Measurements from ENCODE around the gene ITGB3.

The ITGB3 gene

DNA sequence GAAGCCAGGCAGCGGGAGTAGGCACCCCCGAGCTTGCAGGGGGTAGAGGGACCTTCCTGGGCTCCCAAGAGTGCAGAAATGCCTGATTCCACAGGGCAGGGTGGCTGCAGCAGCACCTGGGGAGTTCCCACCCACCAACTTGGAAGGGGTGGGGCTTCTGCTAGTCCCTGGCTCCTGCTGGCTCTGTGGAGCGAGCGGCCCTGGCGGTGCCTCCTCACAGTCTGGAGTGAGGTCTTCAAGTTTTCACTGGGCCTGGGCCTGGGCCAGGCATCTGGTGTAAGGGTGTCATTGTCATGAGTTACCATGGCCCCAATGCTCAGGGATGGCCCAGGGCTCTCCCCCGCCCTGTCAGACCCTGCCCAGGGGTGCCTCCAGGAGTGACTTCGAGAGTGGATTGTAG lies 15.8 kb upstream of the ITGB3 start:
- TF ChIP-seq POLR2AphosphoS5 (IDR thresholded peaks at IDR 0.05; ENCODE audit: low read depth, low read length) (no peak), TAF1 (IDR thresholded peaks at IDR 0.05; ENCODE audit: borderline replicate concordance, low read depth, low read length) (no peak), POLR2A (IDR thresholded peaks at IDR 0.05; ENCODE audit: low read depth, low read length) (no peak)
- FAIRE-seq (no peak), DNase-seq (ENCODE audit: insufficient read length) (no peak)

DNA sequence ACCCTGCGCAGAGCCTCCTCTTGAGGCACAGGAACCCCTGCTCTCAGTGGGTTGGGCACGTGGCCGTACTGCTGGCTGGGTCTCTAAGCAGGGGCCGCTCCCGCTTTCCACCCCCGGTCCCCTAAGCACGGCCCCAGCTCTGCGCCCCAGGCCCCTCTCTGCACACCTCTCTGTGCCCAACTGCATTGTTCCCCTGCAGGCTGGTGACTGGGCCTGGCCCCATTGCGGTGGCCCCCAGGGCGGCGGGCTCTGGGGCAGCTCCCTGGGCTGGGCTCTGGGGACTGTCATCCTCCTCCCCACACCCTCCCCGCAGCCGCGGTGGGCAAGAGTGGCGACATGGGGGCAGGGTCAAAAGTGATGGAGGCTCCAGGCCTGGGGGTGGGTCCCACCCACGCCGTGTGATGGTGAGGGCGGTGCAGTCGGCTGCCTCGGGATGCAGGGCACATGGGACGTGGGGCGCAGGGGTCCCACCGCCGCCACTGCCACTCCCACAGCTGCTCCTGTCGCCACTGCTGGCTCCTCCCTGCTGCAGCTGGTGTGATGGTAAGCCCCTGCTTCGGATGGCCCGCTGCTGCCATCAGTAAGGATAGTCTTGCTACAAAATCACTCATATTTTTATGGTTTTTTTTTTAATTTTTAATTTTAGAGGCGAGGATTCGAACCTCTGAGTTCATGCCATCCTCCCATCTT lies 15.2 kb upstream of the ITGB3 start:
- no peak for FAIRE-seq

DNA sequence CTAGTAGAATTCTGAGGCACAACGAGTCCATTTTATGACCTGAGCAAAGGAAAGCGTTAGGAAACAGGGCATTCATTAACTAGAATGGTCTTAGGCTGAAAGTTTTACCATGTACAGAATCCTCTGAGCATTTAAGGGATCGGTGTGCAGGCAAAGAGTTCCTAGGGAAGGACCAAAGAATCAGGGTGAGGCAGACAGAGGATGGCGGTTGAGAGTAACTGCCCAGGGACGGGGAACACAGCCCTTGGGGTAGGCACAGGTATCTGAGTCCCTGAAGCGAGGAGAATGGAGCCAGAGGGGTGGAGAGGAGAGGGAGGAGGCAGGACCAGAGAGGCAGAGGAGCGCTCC lies 14.0 kb upstream of the ITGB3 start:
- no peak for TF ChIP-seq POLR2A (IDR thresholded peaks at IDR 0.05; ENCODE audit: low read depth, low read length)
- TF ChIP-seq TAF1 (IDR thresholded peaks at IDR 0.05; ENCODE audit: borderline replicate concordance, low read depth, low read length): no peak
- TF ChIP-seq POLR2AphosphoS5 (IDR thresholded peaks at IDR 0.05; ENCODE audit: low read depth, low read length): no peak
- DNase-seq (ENCODE audit: insufficient read length) (no peak), FAIRE-seq (no peak)

More for the DNA sequence above, 15.2 kb upstream of the ITGB3 start:
- no peak for DNase-seq (ENCODE audit: insufficient read length)
- TF ChIP-seq POLR2A (IDR thresholded peaks at IDR 0.05; ENCODE audit: low read depth, low read length): no peak
- TF ChIP-seq POLR2AphosphoS5 (IDR thresholded peaks at IDR 0.05; ENCODE audit: low read depth, low read length): no peak
- TF ChIP-seq TAF1 (IDR thresholded peaks at IDR 0.05; ENCODE audit: borderline replicate concordance, low read depth, low read length): no peak

GRCh38 chr17:47239967-47240651 lies 13.5 kb upstream of the ITGB3 start:
- no peak for TF ChIP-seq TAF1 (IDR thresholded peaks at IDR 0.05; ENCODE audit: borderline replicate concordance, low read depth, low read length)
- TF ChIP-seq POLR2AphosphoS5 (IDR thresholded peaks at IDR 0.05; ENCODE audit: low read depth, low read length): no peak
- no peak for TF ChIP-seq POLR2A (IDR thresholded peaks at IDR 0.05; ENCODE audit: low read depth, low read length)
- DNase-seq (ENCODE audit: insufficient read length) (no peak), FAIRE-seq (no peak)

- no peak for FAIRE-seq
Observed at GRCh38 chr17:47240806-47241205, 12.8 kb upstream of the ITGB3 start.

GRCh38 chr17:47242648-47243047 lies 11.0 kb upstream of the ITGB3 start:
- TF ChIP-seq TAF1 (IDR thresholded peaks at IDR 0.05; ENCODE audit: borderline replicate concordance, low read depth, low read length) (no peak), POLR2A (IDR thresholded peaks at IDR 0.05; ENCODE audit: low read depth, low read length) (no peak), POLR2AphosphoS5 (IDR thresholded peaks at IDR 0.05; ENCODE audit: low read depth, low read length) (no peak)
- no peak for DNase-seq (ENCODE audit: insufficient read length)
- no peak for FAIRE-seq

More at GRCh38 chr17:47240806-47241205, 12.8 kb upstream of the ITGB3 start:
- DNase-seq (ENCODE audit: insufficient read length): no peak
- TF ChIP-seq POLR2AphosphoS5 (IDR thresholded peaks at IDR 0.05; ENCODE audit: low read depth, low read length) (no peak), TAF1 (IDR thresholded peaks at IDR 0.05; ENCODE audit: borderline replicate concordance, low read depth, low read length) (no peak), POLR2A (IDR thresholded peaks at IDR 0.05; ENCODE audit: low read depth, low read length) (no peak)

GRCh38 chr17:47243737-47244598 lies 9.7 kb upstream of the ITGB3 start:
- DNase-seq (ENCODE audit: insufficient read length) (no peak), FAIRE-seq (no peak)
- TF ChIP-seq POLR2AphosphoS5 (IDR thresholded peaks at IDR 0.05; ENCODE audit: low read depth, low read length) (no peak), TAF1 (IDR thresholded peaks at IDR 0.05; ENCODE audit: borderline replicate concordance, low read depth, low read length) (no peak), POLR2A (IDR thresholded peaks at IDR 0.05; ENCODE audit: low read depth, low read length) (no peak)

- TF ChIP-seq POLR2A (IDR thresholded peaks at IDR 0.05; ENCODE audit: low read depth, low read length) (no peak), TAF1 (IDR thresholded peaks at IDR 0.05; ENCODE audit: borderline replicate concordance, low read depth, low read length) (no peak), POLR2AphosphoS5 (IDR thresholded peaks at IDR 0.05; ENCODE audit: low read depth, low read length) (no peak)
- DNase-seq (ENCODE audit: insufficient read length) (no peak), FAIRE-seq (no peak)
Observed at GRCh38 chr17:47244697-47245096, 8.9 kb upstream of the ITGB3 start.

GRCh38 chr17:47246120-47246519 lies 7.5 kb upstream of the ITGB3 start:
- no peak for FAIRE-seq
- DNase-seq (ENCODE audit: insufficient read length): no peak
- TF ChIP-seq POLR2AphosphoS5 (IDR thresholded peaks at IDR 0.05; ENCODE audit: low read depth, low read length) (no peak), POLR2A (IDR thresholded peaks at IDR 0.05; ENCODE audit: low read depth, low read length) (no peak), TAF1 (IDR thresholded peaks at IDR 0.05; ENCODE audit: borderline replicate concordance, low read depth, low read length) (no peak)

- TF ChIP-seq POLR2AphosphoS5 (IDR thresholded peaks at IDR 0.05; ENCODE audit: low read depth, low read length): no peak
- no peak for TF ChIP-seq TAF1 (IDR thresholded peaks at IDR 0.05; ENCODE audit: borderline replicate concordance, low read depth, low read length)
- TF ChIP-seq POLR2A (IDR thresholded peaks at IDR 0.05; ENCODE audit: low read depth, low read length): no peak
- DNase-seq (ENCODE audit: insufficient read length) (no peak), FAIRE-seq (no peak)
Observed at GRCh38 chr17:47250855-47251254, 2.8 kb upstream of the ITGB3 start.

GRCh38 chr17:47251421-47251940 lies 2.1 kb upstream of the ITGB3 start:
- FAIRE-seq: no peak
- no peak for TF ChIP-seq POLR2AphosphoS5 (IDR thresholded peaks at IDR 0.05; ENCODE audit: low read depth, low read length)
- no peak for TF ChIP-seq TAF1 (IDR thresholded peaks at IDR 0.05; ENCODE audit: borderline replicate concordance, low read depth, low read length)
- TF ChIP-seq POLR2A (IDR thresholded peaks at IDR 0.05; ENCODE audit: low read depth, low read length): no peak

More at GRCh38 chr17:47251421-47251940, 2.1 kb upstream of the ITGB3 start:
- DNase-seq (ENCODE audit: insufficient read length): no peak

Measured in GM12892 (cell line).